ENCODE results near the gene SELP. TPM values are rescaled to one million over a fixed set of nuclear protein-coding genes. Genes with fewer than 3 reads are reported as not detected.

The SELP gene
- total and polyA plus RNA-seq, 2 of the 13 experiments (the other 11 are each of a cell fraction or from before 2014, with no cell fraction given) = 0.11 TPM; not detected in 1

DNA sequence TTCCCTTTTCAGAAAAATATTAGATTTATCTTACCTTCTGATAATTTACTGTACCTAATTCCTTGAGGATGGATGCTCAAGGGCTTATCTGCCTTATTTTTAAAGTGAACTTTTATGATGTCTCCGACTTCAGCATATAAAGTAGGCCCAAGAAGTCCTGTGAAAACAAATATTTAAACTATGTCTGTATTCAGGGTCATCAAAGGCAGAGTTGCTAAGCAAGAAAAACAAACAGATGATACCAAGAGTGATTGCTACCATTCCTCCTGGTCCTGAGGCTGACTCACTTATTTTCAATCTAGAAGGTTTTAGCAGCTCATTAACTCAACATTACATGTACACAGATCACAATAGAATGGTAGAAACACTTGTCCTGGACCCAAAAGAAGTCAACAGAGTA lies 57.7 kb downstream of the SELP start (continued):
- TF ChIP-seq, protein P1, sequence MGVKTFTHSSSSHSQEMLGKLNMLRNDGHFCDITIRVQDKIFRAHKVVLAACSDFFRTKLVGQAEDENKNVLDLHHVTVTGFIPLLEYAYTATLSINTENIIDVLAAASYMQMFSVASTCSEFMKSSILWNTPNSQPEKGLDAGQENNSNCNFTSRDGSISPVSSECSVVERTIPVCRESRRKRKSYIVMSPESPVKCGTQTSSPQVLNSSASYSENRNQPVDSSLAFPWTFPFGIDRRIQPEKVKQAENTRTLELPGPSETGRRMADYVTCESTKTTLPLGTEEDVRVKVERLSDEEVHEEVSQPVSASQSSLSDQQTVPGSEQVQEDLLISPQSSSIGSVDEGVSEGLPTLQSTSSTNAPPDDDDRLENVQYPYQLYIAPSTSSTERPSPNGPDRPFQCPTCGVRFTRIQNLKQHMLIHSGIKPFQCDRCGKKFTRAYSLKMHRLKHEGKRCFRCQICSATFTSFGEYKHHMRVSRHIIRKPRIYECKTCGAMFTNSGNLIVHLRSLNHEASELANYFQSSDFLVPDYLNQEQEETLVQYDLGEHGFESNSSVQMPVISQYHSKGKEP (CRISPR knock-in tag; IDR thresholded peaks at IDR 0.05) = no peak
- no peak for TF ChIP-seq HNRNPH1 (optimal IDR thresholded peaks at IDR 0.05; ENCODE audit: low read depth, low read length)
- no peak for TF ChIP-seq MXD1 (CRISPR knock-in tag; IDR thresholded peaks at IDR 0.05)
- peak; percentile 72; the same call in 1 of the 2 replicates for TF ChIP-seq PPARG (CRISPR knock-in tag; conservative IDR thresholded peaks at IDR 0.05)
- TF ChIP-seq RERE (CRISPR knock-in tag; IDR thresholded peaks at IDR 0.05; ENCODE audit: low read depth) = no peak
- no peak for TF ChIP-seq ZMYM2 (CRISPR knock-in tag; IDR thresholded peaks at IDR 0.05)
- no peak for TF ChIP-seq ZFX (CRISPR knock-in tag; IDR thresholded peaks at IDR 0.05; ENCODE audit: low read depth)
- peak; percentile 86 for TF ChIP-seq GATAD2A (CRISPR knock-in tag; IDR thresholded peaks at IDR 0.05)
- TF ChIP-seq RCOR2 (CRISPR knock-in tag; IDR thresholded peaks at IDR 0.05) = peak; percentile 75; the same call in 1 of the 2 replicates
- TF ChIP-seq HMG20B (CRISPR knock-in tag; conservative IDR thresholded peaks at IDR 0.05) = no peak
- TF ChIP-seq FOXJ3 (CRISPR knock-in tag; IDR thresholded peaks at IDR 0.05; ENCODE audit: borderline replicate concordance) = peak; percentile 76; the same call in 1 of the 2 replicates
- no peak for TF ChIP-seq ZNF230 (CRISPR knock-in tag; IDR thresholded peaks at IDR 0.05)
- no peak for TF ChIP-seq ZNF260 (CRISPR knock-in tag; IDR thresholded peaks at IDR 0.05; ENCODE audit: borderline replicate concordance, low read depth)
- TF ChIP-seq ZNF264 (CRISPR knock-in tag; IDR thresholded peaks at IDR 0.05) = no peak
- TF ChIP-seq BCL6 (CRISPR knock-in tag; IDR thresholded peaks at IDR 0.05) = peak; percentile 41; the same call in 1 of the 2 replicates
- no peak for TF ChIP-seq FOXK2 (IDR thresholded peaks at IDR 0.05)
- TF ChIP-seq, protein P2, sequence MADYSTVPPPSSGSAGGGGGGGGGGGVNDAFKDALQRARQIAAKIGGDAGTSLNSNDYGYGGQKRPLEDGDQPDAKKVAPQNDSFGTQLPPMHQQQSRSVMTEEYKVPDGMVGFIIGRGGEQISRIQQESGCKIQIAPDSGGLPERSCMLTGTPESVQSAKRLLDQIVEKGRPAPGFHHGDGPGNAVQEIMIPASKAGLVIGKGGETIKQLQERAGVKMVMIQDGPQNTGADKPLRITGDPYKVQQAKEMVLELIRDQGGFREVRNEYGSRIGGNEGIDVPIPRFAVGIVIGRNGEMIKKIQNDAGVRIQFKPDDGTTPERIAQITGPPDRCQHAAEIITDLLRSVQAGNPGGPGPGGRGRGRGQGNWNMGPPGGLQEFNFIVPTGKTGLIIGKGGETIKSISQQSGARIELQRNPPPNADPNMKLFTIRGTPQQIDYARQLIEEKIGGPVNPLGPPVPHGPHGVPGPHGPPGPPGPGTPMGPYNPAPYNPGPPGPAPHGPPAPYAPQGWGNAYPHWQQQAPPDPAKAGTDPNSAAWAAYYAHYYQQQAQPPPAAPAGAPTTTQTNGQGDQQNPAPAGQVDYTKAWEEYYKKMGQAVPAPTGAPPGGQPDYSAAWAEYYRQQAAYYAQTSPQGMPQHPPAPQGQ (CRISPR knock-in tag; IDR thresholded peaks at IDR 0.05; ENCODE audit: borderline replicate concordance) = no peak
- no peak for TF ChIP-seq ZBTB2 (CRISPR knock-in tag; IDR thresholded peaks at IDR 0.05; ENCODE audit: low read depth)
- TF ChIP-seq TAF15 (IDR thresholded peaks at IDR 0.05; ENCODE audit: low read depth, low read length, poor library complexity, severe bottlenecking) = no peak
- no peak for TF ChIP-seq CBX1 (IDR thresholded peaks at IDR 0.05; ENCODE audit: low read depth)
- no peak for TF ChIP-seq ZNF724P (CRISPR knock-in tag; IDR thresholded peaks at IDR 0.05; ENCODE audit: borderline replicate concordance)

All from HepG2 (cell line).